Bronchial epithelial cell (primary cell): ENCODE measurements around the gene USP13. TPM values are rescaled to one million over a fixed set of nuclear protein-coding genes. Genes with fewer than 3 reads are reported as not detected.

Source experiments
- DNase-seq: peaks from one replicate; pipeline ENCODE4 v3.0.0-alpha.2; 2010; ENCODE audit warnings: low read depth
- FAIRE-seq: peaks from 2 replicates; lab custom pipeline; 2011; peaks lifted over from hg19 to GRCh38; lab: Jason Lieb, UNC
- H3K27me3 ChIP-seq: 2 replicates; pipeline ENCODE4 v1.5.1; 2011; ENCODE audit warnings: low read length; ENCODE audit not compliant: control insufficient read depth, insufficient read depth
- H3K36me3 ChIP-seq: 2 replicates; pipeline ENCODE4 v1.5.1; 2011; ENCODE audit warnings: low read length; ENCODE audit not compliant: control insufficient read depth, insufficient read depth
- H3K4me3 ChIP-seq: 2 replicates; pipeline ENCODE4 v1.5.1; 2011; ENCODE audit warnings: mild to moderate bottlenecking, low read depth, low read length, control low read depth
- total RNA-seq: library from RNA; depleted of rRNA; stranded (reverse); fragments of >200 nt; gene quantifications from 2 replicates; pipeline ENCODE4 v1.2.1, GENCODE V29; 2014
- TF ChIP-seq, protein P1 (sequence below): IDR thresholded peaks from 2 replicates; pipeline ENCODE4 v1.5.1; 2011; ENCODE audit warnings: mild to moderate bottlenecking, moderate library complexity, low read length, control low read depth, inconsistent platforms; ENCODE audit not compliant: insufficient read depth, severe bottlenecking

The USP13 gene
- total RNA-seq, 1 donor from 2014 or later, result 0.79 TPM

DNA sequence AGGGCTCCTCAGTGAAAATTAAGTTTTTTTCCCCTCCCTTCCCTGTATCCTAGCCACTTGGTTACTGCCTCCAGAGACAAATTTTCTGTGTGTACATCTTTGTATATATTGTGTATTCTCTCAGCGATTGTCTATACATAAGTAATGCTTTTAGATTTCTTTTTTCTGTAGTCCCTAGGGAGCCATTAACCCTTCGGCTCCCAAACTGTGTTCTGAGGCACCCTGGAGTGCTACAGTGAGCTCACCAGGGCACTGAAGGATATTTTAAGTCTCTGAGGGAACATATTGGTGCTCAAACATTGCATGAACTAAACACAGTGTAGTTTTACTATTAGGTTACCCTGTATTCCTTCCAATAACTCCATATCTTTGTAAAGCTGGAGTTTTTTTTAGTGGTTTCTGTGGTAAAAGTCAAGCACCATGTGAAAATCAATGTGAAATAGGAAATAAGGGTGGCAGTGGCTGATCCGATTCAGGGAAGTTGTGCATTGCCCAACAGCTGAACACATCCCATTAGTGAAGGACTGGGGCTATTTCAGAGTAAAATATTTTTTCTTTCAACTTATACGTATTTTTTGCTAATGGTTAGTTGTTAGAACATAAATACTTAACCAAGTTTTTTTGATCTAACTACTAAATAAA is 43.0 kb downstream of the USP13 start:
- Histone ChIP-seq H3K27me3 (no peaks in the 10 kb centered on the region), H3K4me3 (no peak overlapping the region), H3K36me3 (no peaks in the 10 kb centered on the region)
- no peak for DNase-seq
- FAIRE-seq, result no peak
- TF ChIP-seq, protein P1, sequence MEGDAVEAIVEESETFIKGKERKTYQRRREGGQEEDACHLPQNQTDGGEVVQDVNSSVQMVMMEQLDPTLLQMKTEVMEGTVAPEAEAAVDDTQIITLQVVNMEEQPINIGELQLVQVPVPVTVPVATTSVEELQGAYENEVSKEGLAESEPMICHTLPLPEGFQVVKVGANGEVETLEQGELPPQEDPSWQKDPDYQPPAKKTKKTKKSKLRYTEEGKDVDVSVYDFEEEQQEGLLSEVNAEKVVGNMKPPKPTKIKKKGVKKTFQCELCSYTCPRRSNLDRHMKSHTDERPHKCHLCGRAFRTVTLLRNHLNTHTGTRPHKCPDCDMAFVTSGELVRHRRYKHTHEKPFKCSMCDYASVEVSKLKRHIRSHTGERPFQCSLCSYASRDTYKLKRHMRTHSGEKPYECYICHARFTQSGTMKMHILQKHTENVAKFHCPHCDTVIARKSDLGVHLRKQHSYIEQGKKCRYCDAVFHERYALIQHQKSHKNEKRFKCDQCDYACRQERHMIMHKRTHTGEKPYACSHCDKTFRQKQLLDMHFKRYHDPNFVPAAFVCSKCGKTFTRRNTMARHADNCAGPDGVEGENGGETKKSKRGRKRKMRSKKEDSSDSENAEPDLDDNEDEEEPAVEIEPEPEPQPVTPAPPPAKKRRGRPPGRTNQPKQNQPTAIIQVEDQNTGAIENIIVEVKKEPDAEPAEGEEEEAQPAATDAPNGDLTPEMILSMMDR, result no peak

DNA sequence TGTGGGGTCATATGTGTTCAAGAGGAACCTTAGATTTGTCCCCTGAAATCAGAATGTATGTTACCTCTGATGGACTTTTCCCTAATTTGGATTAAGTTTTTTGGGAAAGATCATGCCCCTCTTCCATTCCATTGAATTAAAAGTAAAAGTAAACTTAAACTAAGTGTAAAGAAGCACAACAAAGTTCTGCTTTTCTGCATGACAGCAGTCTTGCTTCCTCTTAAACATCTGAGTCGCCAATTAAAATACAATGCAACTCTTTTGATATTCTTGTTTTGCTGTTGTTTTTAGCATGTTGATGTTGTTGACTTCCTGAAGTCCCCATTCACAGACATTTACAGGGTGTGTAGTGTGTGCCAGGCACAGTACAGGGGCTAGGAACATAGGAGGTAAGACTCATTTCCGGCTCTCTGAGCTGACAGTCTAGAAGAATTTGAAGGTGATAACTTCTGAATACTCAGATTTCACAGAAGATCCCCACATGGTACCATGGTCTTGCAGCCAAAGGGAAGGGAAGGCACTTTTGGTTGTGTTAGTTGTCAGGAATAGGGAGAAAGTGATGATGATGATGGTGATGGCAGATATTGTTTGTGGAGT is 45.0 kb downstream of the USP13 start:
- FAIRE-seq (no peak), DNase-seq (no peak)
- Histone ChIP-seq H3K4me3 (no peak overlapping the region), H3K27me3 (no peaks in the 10 kb centered on the region), H3K36me3 (no peaks in the 10 kb centered on the region)
- TF ChIP-seq, protein P1, result no peak

DNA sequence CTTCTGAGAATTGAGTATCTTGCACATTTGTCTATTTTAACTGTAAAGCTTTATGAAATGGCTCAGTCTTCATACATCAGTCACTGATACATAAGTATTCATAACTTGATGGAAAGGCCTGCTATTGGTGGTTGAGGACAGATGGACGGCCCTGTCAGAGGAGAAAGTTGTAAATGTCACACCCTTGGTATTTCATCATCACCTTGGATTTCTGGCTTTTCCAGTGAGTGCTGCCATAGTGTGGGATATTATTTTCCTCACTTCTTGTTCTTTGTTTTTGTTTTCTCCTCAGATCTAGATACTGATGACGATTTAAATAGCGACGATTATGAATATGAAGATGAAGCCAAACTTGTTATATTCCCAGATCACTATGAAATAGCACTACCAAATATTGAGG is 47.9 kb downstream of the USP13 start:
- H3K27me3 ChIP-seq, result no peaks in the 10 kb centered on the region
- TF ChIP-seq, protein P1, result no peak
- no peak for DNase-seq
- no peak for FAIRE-seq
- no peak overlapping the region for H3K4me3 ChIP-seq
- H3K36me3 ChIP-seq, result no peaks in the 10 kb centered on the region

DNA sequence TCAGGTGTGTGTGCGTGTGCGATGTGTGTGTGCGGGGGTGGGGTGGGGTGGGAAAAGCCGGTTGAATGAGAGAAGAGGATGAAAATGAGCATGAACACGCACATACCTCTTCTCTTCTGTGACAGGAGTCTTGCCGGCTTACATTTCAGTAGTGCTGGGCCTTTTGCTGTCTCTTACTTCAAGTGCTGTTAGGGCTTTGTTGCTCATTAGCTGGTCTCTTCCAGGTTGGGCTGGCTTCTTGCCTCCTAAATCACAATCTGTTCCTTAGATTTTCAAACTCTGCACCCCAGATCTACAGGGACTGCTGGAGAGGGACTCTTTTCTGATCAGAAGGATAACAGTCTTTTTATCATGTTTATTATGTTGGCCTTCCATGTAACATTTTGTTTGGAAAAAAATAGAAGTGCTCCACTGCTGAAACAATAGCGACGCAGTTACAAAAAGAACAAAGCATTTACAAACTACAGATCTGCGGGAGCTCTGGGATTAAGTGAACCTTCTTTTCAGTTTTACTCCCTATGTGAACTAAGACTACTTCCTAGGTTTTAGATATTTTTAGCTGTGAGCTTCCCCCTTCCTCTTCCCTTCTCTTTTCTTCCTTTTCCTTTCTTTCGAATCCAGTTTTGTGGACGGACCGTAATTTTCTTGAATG is 48.5 kb downstream of the USP13 start:
- FAIRE-seq (no peak), DNase-seq (no peak)
- Histone ChIP-seq H3K27me3 (no peaks in the 10 kb centered on the region), H3K4me3 (no peak overlapping the region), H3K36me3 (no peaks in the 10 kb centered on the region)
- TF ChIP-seq, protein P1, result no peak

DNA sequence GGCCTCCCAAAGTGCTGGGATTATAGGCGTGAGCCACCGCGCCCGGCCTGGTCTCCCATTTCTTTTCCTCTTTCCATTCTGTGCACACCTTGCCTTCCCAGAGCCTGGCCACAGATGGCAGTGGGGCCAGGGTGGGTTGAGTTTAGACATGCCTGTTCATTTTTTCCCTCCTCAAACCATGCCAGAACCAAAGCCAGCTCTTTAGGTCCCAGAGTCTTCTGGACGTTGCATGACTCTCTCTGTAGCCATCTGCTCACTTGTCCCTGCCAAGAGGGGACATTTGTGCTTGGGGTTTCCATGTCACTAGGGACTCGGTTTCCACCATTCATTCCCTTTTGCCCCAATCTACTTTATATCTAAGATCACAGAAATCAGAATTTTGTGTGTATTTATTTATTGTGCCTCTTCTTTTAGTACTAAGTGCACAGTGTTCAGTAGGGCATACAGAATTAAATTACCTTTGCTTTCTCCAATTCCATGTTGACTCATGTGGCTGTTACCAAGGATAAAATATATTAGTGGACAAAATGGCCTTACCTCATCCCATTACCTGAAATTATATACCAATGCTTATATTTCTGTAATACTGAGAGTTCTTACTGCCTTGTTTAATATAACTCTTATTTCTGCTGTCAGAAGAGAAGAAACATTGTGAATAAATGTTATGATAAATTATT is 49.6 kb downstream of the USP13 start:
- FAIRE-seq (no peak), DNase-seq (no peak)
- Histone ChIP-seq H3K36me3 (no peaks in the 10 kb centered on the region), H3K4me3 (no peak overlapping the region), H3K27me3 (no peaks in the 10 kb centered on the region)
- TF ChIP-seq, protein P1, result no peak
